Measurements from ENCODE around the gene C17orf113. TPM values are rescaled to one million over a fixed set of nuclear protein-coding genes. Genes with fewer than 3 reads are reported as not detected.

C17orf113 gene
- total RNA-seq, 1 experiment from 2014 or later: 0.49 TPM

GRCh38 chr17:42079541-42079940 is 29.1 kb upstream of the C17orf113 start:
- Histone ChIP-seq H3K4me3 (no peak overlapping the region), H3K9me3 (replicated peaks) (no peaks in the 10 kb centered on the region), H3K36me3 (no peaks in the 10 kb centered on the region), H3K4me1 (peaks cover 16% of the 10 kb centered on the region), H3K27me3 (no peaks in the 10 kb centered on the region), H3K27ac (no peak overlapping the region)
- DNase-seq: no peak

GRCh38 chr17:42078396-42079043 is 28.1 kb upstream of the C17orf113 start:
- DNase-seq: peak in 1 of 2 experiments; percentile 44
- Histone ChIP-seq H3K27ac (no peak overlapping the region), H3K4me1 (peaks cover 16% of the 10 kb centered on the region), H3K4me3 (no peak overlapping the region), H3K9me3 (replicated peaks) (no peaks in the 10 kb centered on the region), H3K27me3 (no peaks in the 10 kb centered on the region), H3K36me3 (no peaks in the 10 kb centered on the region)

- H3K36me3 ChIP-seq: no peaks in the 10 kb centered on the region
- peak; percentile 41 to 53 for DNase-seq
These were observed 27.4 kb upstream of the C17orf113 start for GRCh38 chr17:42077755-42078154.

GRCh38 chr17:42076797-42077559 is 26.6 kb upstream of the C17orf113 start:
- no peak for DNase-seq
- Histone ChIP-seq H3K27me3 (peaks cover 6% of the 10 kb centered on the region), H3K4me3 (no peak overlapping the region), H3K9me3 (replicated peaks) (no peaks in the 10 kb centered on the region), H3K36me3 (no peaks in the 10 kb centered on the region), H3K27ac (no peak overlapping the region), H3K4me1 (peaks cover 16% of the 10 kb centered on the region)

More at GRCh38 chr17:42077755-42078154, 27.4 kb upstream of the C17orf113 start:
- Histone ChIP-seq H3K4me3 (no peak overlapping the region), H3K27me3 (peaks cover 4% of the 10 kb centered on the region), H3K9me3 (replicated peaks) (no peaks in the 10 kb centered on the region), H3K27ac (no peak overlapping the region), H3K4me1 (peaks cover 16% of the 10 kb centered on the region)

GRCh38 chr17:42075789-42076188 is 25.4 kb upstream of the C17orf113 start:
- H3K4me3 ChIP-seq: no peak overlapping the region
- H3K4me1 ChIP-seq: peaks cover 16% of the 10 kb centered on the region
- no peak for DNase-seq
- H3K9me3 ChIP-seq (replicated peaks): no peaks in the 10 kb centered on the region
- no peaks in the 10 kb centered on the region for H3K36me3 ChIP-seq
- no peak overlapping the region for H3K27ac ChIP-seq
- H3K27me3 ChIP-seq: peaks cover 14% of the 10 kb centered on the region

GRCh38 chr17:42072323-42073187 is 22.2 kb upstream of the C17orf113 start:
- Histone ChIP-seq H3K4me3 (peak overlapping the region; percentile 38), H3K27ac (no peak overlapping the region), H3K36me3 (no peaks in the 10 kb centered on the region), H3K4me1 (peaks cover 15% of the 10 kb centered on the region), H3K9me3 (replicated peaks) (no peaks in the 10 kb centered on the region), H3K27me3 (peaks cover 14% of the 10 kb centered on the region)
- DNase-seq: no peak

GRCh38 chr17:42071810-42072209 is 21.4 kb upstream of the C17orf113 start:
- Histone ChIP-seq H3K9me3 (replicated peaks) (no peaks in the 10 kb centered on the region), H3K4me1 (peaks cover 17% of the 10 kb centered on the region), H3K27me3 (peaks cover 14% of the 10 kb centered on the region), H3K4me3 (peak overlapping the region; percentile 38; the same call in 1 of the 2 replicates), H3K36me3 (no peaks in the 10 kb centered on the region), H3K27ac (no peak overlapping the region)
- DNase-seq: no peak

GRCh38 chr17:42068979-42069378 is 18.6 kb upstream of the C17orf113 start:
- Histone ChIP-seq H3K27me3 (peaks cover 14% of the 10 kb centered on the region), H3K4me1 (peaks cover 19% of the 10 kb centered on the region), H3K27ac (no peak overlapping the region), H3K36me3 (no peaks in the 10 kb centered on the region), H3K9me3 (replicated peaks) (no peaks in the 10 kb centered on the region), H3K4me3 (no peak overlapping the region)
- no peak for DNase-seq

DNA sequence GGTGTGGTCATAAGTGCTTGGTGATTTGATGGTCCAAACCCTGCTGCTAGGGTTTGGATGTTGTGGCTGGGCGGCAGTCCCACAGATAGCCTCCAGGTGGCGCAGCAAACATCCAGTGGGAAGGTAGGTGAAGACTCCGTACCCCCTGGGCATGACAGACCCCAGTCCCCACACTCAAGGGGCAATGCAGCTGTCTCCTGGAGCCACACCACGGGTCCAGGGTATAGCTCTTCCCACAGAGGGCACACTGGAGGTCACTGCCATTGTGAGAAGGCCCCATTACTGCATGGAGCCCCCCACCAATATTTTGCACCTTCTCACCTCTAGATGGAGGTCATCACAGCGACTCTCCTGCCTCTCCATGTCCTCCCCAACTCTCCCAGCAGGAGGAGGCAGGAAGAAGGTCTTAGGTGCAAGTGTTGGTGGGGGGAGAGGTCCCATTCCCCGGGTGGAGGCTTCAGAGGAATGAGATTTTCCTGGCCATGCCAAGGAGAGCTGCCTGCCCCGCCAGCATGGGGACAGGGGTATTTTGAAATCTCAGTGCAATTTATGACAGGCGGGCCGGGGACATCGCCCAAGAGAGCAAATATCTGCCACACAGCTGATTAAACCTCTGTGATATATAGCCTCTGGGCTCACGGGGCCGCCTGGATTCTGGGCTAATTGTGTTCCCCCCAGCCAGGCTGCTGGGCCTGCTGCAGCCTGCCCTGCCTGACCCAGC is 17.1 kb upstream of the C17orf113 start:
- DNase-seq: peak; percentile 83 to 91
- Histone ChIP-seq H3K4me1 (peaks cover 33% of the 10 kb centered on the region), H3K9me3 (replicated peaks) (no peaks in the 10 kb centered on the region), H3K27me3 (peaks cover 8% of the 10 kb centered on the region; the same call in 1 of the 2 replicates), H3K36me3 (no peaks in the 10 kb centered on the region), H3K4me3 (peak overlapping the region; percentile 17), H3K27ac (peak overlapping the region; percentile 35)

GRCh38 chr17:42065201-42065600 is 14.8 kb upstream of the C17orf113 start:
- Histone ChIP-seq H3K36me3 (no peaks in the 10 kb centered on the region), H3K27me3 (no peaks in the 10 kb centered on the region), H3K4me1 (peaks cover 47% of the 10 kb centered on the region), H3K27ac (no peak overlapping the region), H3K4me3 (no peak overlapping the region), H3K9me3 (replicated peaks) (no peaks in the 10 kb centered on the region)
- no peak for DNase-seq

DNA sequence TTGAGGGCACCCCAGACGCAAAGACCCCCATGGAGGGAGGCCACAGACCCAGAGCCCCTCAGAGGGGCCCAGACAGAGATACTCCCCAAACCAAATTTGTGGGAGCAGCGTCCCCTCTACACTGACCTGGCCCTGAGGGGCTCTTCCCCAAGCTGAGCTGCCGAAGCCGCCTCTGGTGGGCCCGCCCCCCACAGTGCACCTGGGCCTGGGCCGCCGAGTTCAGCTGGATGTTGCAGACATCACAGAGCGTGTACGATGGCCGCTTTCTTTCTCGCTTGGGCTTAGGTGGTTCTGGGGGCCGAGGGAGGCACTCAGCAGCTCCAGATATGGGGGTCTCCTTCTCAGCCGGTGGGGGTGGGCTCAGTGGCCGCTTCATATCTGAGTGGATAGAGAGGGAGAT is 12.3 kb upstream of the C17orf113 start:
- H3K36me3 ChIP-seq: no peaks in the 10 kb centered on the region
- no peak for DNase-seq
- peak overlapping the region; percentile 18 for H3K4me3 ChIP-seq
- peak overlapping the region; percentile 70 for H3K27ac ChIP-seq
- no peaks in the 10 kb centered on the region for H3K27me3 ChIP-seq
- peaks cover 43% of the 10 kb centered on the region for H3K4me1 ChIP-seq
- H3K9me3 ChIP-seq (replicated peaks): no peaks in the 10 kb centered on the region

DNA sequence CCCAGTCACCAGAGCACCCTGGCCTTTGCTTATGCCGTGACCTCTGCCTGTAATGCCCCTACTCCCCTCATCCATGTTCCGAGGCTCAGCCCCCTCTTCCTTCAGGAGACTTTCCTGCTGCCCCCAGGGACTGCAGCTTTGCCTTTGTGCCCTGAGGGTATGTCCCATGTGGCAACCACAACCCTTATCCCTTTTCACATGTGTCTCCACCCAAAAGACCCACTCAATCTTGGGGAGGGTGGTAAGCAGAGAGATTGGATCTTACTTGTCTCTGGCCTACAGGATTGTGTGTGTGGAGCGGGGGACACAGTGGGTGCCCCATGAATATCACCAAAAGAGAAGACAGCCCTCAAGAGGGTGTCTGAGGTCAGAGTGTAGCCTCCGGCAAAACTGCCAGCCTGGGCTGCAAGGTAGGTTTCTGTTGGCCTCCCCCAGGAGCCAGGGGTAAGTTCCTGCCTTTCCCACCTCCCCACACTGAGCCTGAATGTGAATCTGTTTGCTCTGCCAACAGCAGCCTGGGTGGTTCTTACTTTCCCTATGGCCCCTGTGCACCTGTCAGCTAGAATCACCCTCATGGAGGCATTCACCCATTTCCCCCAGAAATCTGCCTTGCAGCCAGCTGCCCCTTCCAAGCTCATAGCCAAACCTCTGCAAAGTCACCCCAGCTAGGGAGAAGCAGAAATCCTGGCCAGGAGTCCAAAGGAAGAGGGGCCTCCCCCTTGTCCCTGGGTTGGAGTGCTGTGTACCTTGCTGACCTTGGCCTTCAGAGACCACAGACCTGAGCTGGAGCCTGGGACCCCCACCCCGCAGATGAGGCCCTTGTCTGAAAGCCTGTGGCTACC is 11.5 kb upstream of the C17orf113 start:
- peak; percentile 93 to 98 for DNase-seq
- no peaks in the 10 kb centered on the region for H3K9me3 ChIP-seq (replicated peaks)
- H3K36me3 ChIP-seq: no peaks in the 10 kb centered on the region
- no peaks in the 10 kb centered on the region for H3K27me3 ChIP-seq
- peaks cover 35% of the 10 kb centered on the region for H3K4me1 ChIP-seq
- H3K27ac ChIP-seq: peak overlapping the region; percentile 70
- peak overlapping the region; percentile 18 for H3K4me3 ChIP-seq

DNA sequence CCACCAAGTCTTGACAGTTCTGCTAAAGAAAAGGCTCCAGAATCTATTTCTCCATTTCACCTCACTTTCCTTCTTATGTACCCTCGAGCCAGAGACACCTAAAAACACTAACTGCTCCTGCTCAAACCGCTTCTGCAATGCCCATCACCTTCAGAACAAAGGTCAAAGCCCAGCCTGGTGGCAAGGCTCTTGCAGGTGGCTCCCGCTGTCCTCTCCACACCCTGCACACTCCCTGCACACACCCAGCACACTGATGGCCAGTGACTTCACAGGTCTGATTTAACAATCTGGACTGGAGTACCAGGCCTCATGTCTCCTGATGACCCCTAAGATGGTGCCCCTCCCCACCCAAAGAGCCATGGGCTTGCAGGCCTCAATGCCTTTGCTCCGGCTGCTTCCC is 9.8 kb upstream of the C17orf113 start:
- Histone ChIP-seq H3K36me3 (no peaks in the 10 kb centered on the region), H3K27me3 (no peaks in the 10 kb centered on the region), H3K4me1 (peaks cover 38% of the 10 kb centered on the region), H3K9me3 (replicated peaks) (no peaks in the 10 kb centered on the region), H3K4me3 (no peak overlapping the region), H3K27ac (no peak overlapping the region)
- DNase-seq: no peak

All from SJCRH30 (cell line).